Spleen (tissue), 11 donors: ENCODE results near the gene CEP164. TPM values are rescaled to one million over a fixed set of nuclear protein-coding genes. Genes with fewer than 3 reads are reported as not detected.
A peak's percentile ranks its signal among the peaks of the same experiment; 100 is the strongest.

Source experiments
- DNase-seq: peaks from one replicate; pipeline ENCODE4 v3.0.0-alpha.2; 2020
- H3K27ac ChIP-seq, 8 donors: fragments of 200-600 bp; sonication (generic) in 7 of 8; 1 replicate in 4 of 8; 2 replicates in 4 of 8; pipeline versions ENCODE4 v1.5.0 to v1.8.0; 2016 to 2021; ENCODE audit warnings: inconsistent platforms in 4 of 8, mild to moderate bottlenecking in 4 of 8, moderate library complexity in 1 of 8
- H3K27me3 ChIP-seq, 7 donors: fragments of 200-600 bp; sonication (generic) in 6 of 7; replicated peaks in 1 of 7; 1 replicate in 4 of 7; 2 replicates in 3 of 7; pipeline versions ENCODE4 v1.5.0 to v1.8.0; 2016 to 2021; ENCODE audit warnings: inconsistent platforms in 3 of 7, mild to moderate bottlenecking in 1 of 7
- H3K36me3 ChIP-seq, 6 donors: fragments of 200-600 bp; sonication (generic) in 5 of 6; 1 replicate in 4 of 6; 2 replicates in 2 of 6; pipeline versions ENCODE4 v1.5.0 to v1.8.0; 2016 to 2021; ENCODE audit warnings: inconsistent platforms in 2 of 6
- H3K4me1 ChIP-seq, 6 donors: fragments of 200-600 bp; sonication (generic) in 5 of 6; 1 replicate in 3 of 6; 2 replicates in 3 of 6; pipeline versions ENCODE4 v1.5.0 to v1.8.0; 2016 to 2021; ENCODE audit warnings: inconsistent platforms in 3 of 6
- H3K4me3 ChIP-seq, 8 donors: fragments of 200-600 bp; sonication (generic) in 7 of 8; 1 replicate in 4 of 8; 2 replicates in 4 of 8; pipeline versions ENCODE4 v1.5.0 to v1.8.0; 2016 to 2021; ENCODE audit warnings: inconsistent platforms in 4 of 8, mild to moderate bottlenecking in 4 of 8, moderate library complexity in 2 of 8
- H3K9me3 ChIP-seq, 8 donors: fragments of 200-600 bp; sonication (generic) in 7 of 8; 1 replicate in 4 of 8; 2 replicates in 4 of 8; pipeline versions ENCODE4 v1.5.0 to v1.8.0; 2016 to 2021; ENCODE audit warnings: inconsistent platforms in 4 of 8
- POLR2A ChIP-seq, 3 donors: fragments of 450-650 bp; IDR thresholded peaks; one replicate each; pipeline ENCODE4 v1.5.1; 2017; ENCODE audit warnings: antibody characterized with exemption in 3 of 3, mild to moderate bottlenecking in 1 of 3
- POLR2AphosphoS5 ChIP-seq, 3 donors: sonication (generic); formaldehyde crosslinking; IDR thresholded peaks; one replicate each; pipeline ENCODE4 v1.5.1; 2017; ENCODE audit warnings: antibody characterized with exemption in 3 of 3
- WGBS, 5 donors: extraction: QIAGEN DNeasy Blood & Tissue Kit in 3 of 5; methylation state at CpG; one replicate each; pipeline versions ENCODE4 v1.1.5 to v1.1.7; 2013 to 2018; 5-methylcytosine and 5-hydroxymethylcytosine counted together
- intact Hi-C: fragments of 100-400 bp; cut with DNase I; formaldehyde crosslinking; loops from one replicate; pipeline ENCODE4 v1.15.0; 2023; ENCODE audit warnings: low total_unique reads
- polyA plus RNA-seq, 3 donors: library from polyadenylated mRNA; stranded (reverse); fragments of 200-250 nt; gene quantifications; one replicate each; pipeline ENCODE4 v1.2.1, GENCODE V29; 2013
- total RNA-seq, 7 donors: library from RNA; depleted of rRNA in 3 of 7; stranded (reverse); fragments of >200 nt in 3 of 7; fragmentation: NEBNext Ultra II Directional in 4 of 7; extraction: Animal tissue kit (Norgen Biotek cat#: 25700) in 4 of 7; gene quantifications; one replicate each; pipeline versions ENCODE4 v1.1.0 to v1.2.1, GENCODE V29; 2016 to 2021
- TF ChIP-seq, protein P1 (sequence below), 11 experiments: fragments of 200-600 bp in 7 of 11; fragments of 450-650 bp in 4 of 11; sonication (generic) in 4 of 11; IDR thresholded peaks in 8 of 11; conservative IDR thresholded peaks in 3 of 11; 1 replicate in 7 of 11; 2 replicates in 4 of 11; pipeline versions ENCODE4 v1.4.0 to v1.8.0; 2016 to 2021; ENCODE audit warnings: antibody characterized with exemption in 11 of 11, inconsistent platforms in 4 of 11, mild to moderate bottlenecking in 1 of 11
- donor health status: healthy with polysubstance abuse.
- donor health status: DM: no; HTN: no; CAD: no; lungs with moderate emphysema.
- donor health status: DM: no; HTN: no; CAD: no.
- donor health status: Bipolar disorder and iron deficiency.
- donor health status: healthy.
- donor health status: DM: no; HTN: no; CAD: no.
- donor health status: DM: yes; HTN: yes; CAD: no.

The CEP164 gene
- total and polyA plus RNA-seq, 10 donors: 6.6 to 48.3 (median 27.5) TPM

DNA sequence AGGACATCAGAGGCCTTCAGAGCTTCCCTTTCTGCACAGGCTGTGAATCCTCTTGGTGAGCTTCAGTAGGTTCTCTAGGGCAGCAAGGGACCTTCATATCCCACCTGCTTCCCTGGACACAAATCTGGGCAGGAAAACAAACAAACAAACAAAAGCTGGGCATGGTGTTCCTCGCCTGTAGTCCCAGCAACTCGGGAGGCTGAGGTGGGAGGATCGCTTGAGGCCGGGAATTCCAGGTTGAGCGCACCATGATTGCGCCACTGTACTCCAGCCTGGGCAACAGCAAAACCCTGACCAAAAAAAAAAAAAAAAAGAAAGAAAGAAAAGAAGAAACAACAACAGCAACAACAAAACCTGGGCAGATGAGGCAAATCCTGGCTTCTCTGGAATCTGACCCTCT lies 92.9 kb downstream of the CEP164 start:
- Histone ChIP-seq H3K27ac (no peak overlapping the region), H3K27me3 (peaks cover 0 to 5% (median 0%) of the 10 kb centered on the region in 7 donors), H3K36me3 (no peaks in the 10 kb centered on the region), H3K4me1 (no peaks in the 10 kb centered on the region), H3K4me3 (no peak overlapping the region), H3K9me3 (no peaks in the 10 kb centered on the region)
- TF ChIP-seq POLR2A (IDR thresholded peaks at IDR 0.05) (no peak), POLR2AphosphoS5 (IDR thresholded peaks at IDR 0.05) (no peak)
- TF ChIP-seq, protein P1, sequence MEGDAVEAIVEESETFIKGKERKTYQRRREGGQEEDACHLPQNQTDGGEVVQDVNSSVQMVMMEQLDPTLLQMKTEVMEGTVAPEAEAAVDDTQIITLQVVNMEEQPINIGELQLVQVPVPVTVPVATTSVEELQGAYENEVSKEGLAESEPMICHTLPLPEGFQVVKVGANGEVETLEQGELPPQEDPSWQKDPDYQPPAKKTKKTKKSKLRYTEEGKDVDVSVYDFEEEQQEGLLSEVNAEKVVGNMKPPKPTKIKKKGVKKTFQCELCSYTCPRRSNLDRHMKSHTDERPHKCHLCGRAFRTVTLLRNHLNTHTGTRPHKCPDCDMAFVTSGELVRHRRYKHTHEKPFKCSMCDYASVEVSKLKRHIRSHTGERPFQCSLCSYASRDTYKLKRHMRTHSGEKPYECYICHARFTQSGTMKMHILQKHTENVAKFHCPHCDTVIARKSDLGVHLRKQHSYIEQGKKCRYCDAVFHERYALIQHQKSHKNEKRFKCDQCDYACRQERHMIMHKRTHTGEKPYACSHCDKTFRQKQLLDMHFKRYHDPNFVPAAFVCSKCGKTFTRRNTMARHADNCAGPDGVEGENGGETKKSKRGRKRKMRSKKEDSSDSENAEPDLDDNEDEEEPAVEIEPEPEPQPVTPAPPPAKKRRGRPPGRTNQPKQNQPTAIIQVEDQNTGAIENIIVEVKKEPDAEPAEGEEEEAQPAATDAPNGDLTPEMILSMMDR (IDR thresholded peaks at IDR 0.05 in 8 of 11, conservative IDR thresholded peaks at IDR 0.05 in 3 of 11): no peak
- intact Hi-C loops: no loop called here
- no peak for DNase-seq
- WGBS, 5 donors: 89 to 98% (median 93%) methylated on average over 6 of the region's 6 CpGs

DNA sequence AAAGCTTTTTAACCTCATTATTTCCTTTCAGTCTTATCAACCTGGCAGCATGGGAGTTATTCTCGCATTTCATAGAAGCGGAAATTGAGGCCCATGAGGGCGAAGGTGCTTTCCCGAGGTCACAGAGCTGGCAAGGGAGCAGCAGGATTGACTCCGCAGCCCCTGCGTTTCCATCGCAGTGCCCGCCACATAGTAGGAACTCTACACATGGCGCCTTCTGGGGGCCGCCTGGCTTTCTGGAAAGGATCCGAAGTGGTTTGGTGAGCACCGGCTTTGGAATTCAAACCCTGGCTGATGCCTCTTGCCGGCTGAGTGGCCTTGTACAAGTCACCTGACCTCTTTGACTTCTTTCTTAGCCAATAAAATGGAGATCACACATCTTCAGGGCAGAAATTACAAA lies 93.4 kb downstream of the CEP164 start:
- Histone ChIP-seq H3K36me3 (no peaks in the 10 kb centered on the region), H3K27me3 (peaks cover 0 to 5% (median 0%) of the 10 kb centered on the region in 7 donors), H3K4me1 (peaks cover 0 to 2% (median 0%) of the 10 kb centered on the region in 6 donors), H3K27ac (no peak overlapping the region), H3K9me3 (no peaks in the 10 kb centered on the region), H3K4me3 (no peak overlapping the region)
- no peak for TF ChIP-seq POLR2A (IDR thresholded peaks at IDR 0.05)
- TF ChIP-seq POLR2AphosphoS5 (IDR thresholded peaks at IDR 0.05): no peak
- TF ChIP-seq, protein P1 (IDR thresholded peaks at IDR 0.05 in 8 of 11, conservative IDR thresholded peaks at IDR 0.05 in 3 of 11): no peak
- intact Hi-C loops: no loop called here
- 76 to 83% (median 80%) methylated on average over 13 of the region's 13 CpGs for WGBS, 5 donors
- peak; percentile 51 for DNase-seq

DNA sequence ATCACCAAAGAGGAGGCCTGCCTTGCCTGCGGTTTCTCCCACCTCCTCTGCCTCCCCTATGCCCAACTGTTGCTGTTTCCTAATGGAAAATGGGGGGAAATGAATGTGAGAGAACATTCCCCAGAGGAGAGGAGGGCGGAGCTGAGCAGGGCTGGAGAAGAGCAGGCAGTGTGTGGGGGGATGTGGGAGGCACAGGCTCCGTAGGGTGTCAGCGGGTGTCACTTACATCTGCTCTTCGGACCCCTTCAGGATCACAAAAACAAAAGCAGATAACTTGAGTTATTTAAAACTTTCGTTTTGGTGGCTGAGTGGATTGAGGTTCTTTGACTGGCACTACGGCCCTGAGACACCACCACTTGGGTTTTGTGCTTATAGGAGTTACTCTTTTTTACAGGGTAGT lies 93.8 kb downstream of the CEP164 start:
- no peaks in the 10 kb centered on the region for H3K9me3 ChIP-seq
- H3K27me3 ChIP-seq: peaks cover 0 to 7% (median 0%) of the 10 kb centered on the region in 7 donors
- no peak overlapping the region for H3K4me3 ChIP-seq
- H3K36me3 ChIP-seq: no peaks in the 10 kb centered on the region
- intact Hi-C loops: no loop called here
- WGBS, 5 donors: 71 to 88% (median 76%) methylated on average over 7 of the region's 7 CpGs
- H3K27ac ChIP-seq: no peak overlapping the region
- TF ChIP-seq POLR2A (IDR thresholded peaks at IDR 0.05): no peak
- no peak for TF ChIP-seq POLR2AphosphoS5 (IDR thresholded peaks at IDR 0.05)
- TF ChIP-seq, protein P1 (IDR thresholded peaks at IDR 0.05 in 8 of 11, conservative IDR thresholded peaks at IDR 0.05 in 3 of 11): no peak
- peak; percentile 46 for DNase-seq
- peaks cover 0 to 7% (median 2%) of the 10 kb centered on the region in 6 donors for H3K4me1 ChIP-seq

DNA sequence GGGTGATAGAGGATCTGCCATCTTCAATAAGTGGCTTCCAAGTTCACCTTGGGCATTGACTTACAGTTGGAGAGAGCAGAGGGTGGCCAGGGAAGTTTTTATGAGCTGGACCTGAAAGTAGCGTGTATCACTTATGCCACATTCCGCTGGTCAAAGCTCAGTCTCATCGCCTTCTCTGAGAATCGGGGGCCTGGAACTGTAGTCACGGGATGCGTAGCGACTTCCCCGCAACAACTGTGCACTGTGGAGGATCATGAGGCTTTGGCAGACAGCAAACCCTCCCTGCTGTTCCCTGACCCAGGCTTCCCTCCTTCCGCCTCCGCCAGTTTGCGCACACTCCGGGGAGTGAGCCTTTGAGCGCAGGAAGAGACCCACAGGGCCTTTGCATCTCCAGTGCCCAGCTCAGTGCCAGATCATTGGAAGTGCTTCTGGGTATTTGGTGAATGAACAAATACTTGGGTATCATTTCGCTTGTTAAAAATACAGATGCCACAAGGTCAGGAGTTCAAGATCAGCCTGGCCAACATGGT lies 95.5 kb downstream of the CEP164 start:
- no peak overlapping the region for H3K27ac ChIP-seq
- H3K36me3 ChIP-seq: no peaks in the 10 kb centered on the region
- TF ChIP-seq POLR2A (IDR thresholded peaks at IDR 0.05): no peak
- TF ChIP-seq, protein P1 (IDR thresholded peaks at IDR 0.05 in 8 of 11, conservative IDR thresholded peaks at IDR 0.05 in 3 of 11): no peak
- no peak for TF ChIP-seq POLR2AphosphoS5 (IDR thresholded peaks at IDR 0.05)
- intact Hi-C loops: no loop called here
- no peaks in the 10 kb centered on the region for H3K9me3 ChIP-seq
- 88 to 91% (median 89%) methylated on average over 14 of the region's 14 CpGs for WGBS, 5 donors
- H3K4me1 ChIP-seq: peaks cover 0 to 8% (median 3%) of the 10 kb centered on the region in 6 donors
- H3K27me3 ChIP-seq: peaks cover 0 to 10% (median 0%) of the 10 kb centered on the region in 7 donors
- peak; percentile 51 for DNase-seq
- H3K4me3 ChIP-seq: no peak overlapping the region
